Measurements from ENCODE around the gene PKIB. TPM values are rescaled to one million over a fixed set of nuclear protein-coding genes. Genes with fewer than 3 reads are reported as not detected.

Gene PKIB
- total and polyA plus RNA-seq, 4 donors = 2.5 to 5.1 (median 3.0) TPM

DNA sequence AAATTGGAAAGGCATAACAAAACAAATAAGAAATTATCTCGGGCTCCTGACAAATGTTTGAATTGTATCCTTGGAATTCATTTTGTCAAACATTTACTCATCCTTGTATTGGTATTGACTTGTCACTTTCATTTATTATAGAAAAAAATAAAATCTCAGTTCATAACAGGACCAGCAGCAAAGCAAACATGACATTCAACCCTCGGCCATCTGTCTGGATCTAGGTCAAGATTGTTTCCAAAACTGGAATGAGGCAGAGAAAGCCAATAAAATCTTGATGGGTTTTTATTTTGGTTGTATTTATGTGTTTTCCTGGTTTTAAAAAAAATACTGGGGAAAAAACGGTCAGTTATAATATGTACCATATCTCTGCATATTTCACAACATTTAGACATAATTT, 126.4 kb downstream of the PKIB start (continued):
- TF ChIP-seq GABPA (IDR thresholded peaks at IDR 0.05 in 1 of 2, conservative IDR thresholded peaks at IDR 0.05 in 1 of 2) (no peak), HNF4A (conservative IDR thresholded peaks at IDR 0.05) (no peak), RXRA (IDR thresholded peaks at IDR 0.05) (no peak), JUND (IDR thresholded peaks at IDR 0.05) (no peak), HNF4G (IDR thresholded peaks at IDR 0.05) (no peak), SP1 (IDR thresholded peaks at IDR 0.05) (no peak), FOXA2 (IDR thresholded peaks at IDR 0.05) (no peak), NR2F2 (IDR thresholded peaks at IDR 0.05) (no peak)
- TF ChIP-seq, protein P1, sequence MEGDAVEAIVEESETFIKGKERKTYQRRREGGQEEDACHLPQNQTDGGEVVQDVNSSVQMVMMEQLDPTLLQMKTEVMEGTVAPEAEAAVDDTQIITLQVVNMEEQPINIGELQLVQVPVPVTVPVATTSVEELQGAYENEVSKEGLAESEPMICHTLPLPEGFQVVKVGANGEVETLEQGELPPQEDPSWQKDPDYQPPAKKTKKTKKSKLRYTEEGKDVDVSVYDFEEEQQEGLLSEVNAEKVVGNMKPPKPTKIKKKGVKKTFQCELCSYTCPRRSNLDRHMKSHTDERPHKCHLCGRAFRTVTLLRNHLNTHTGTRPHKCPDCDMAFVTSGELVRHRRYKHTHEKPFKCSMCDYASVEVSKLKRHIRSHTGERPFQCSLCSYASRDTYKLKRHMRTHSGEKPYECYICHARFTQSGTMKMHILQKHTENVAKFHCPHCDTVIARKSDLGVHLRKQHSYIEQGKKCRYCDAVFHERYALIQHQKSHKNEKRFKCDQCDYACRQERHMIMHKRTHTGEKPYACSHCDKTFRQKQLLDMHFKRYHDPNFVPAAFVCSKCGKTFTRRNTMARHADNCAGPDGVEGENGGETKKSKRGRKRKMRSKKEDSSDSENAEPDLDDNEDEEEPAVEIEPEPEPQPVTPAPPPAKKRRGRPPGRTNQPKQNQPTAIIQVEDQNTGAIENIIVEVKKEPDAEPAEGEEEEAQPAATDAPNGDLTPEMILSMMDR (IDR thresholded peaks at IDR 0.05; ENCODE audit: low read depth, low read length, missing input control) = no peak
- TF ChIP-seq, protein P2, sequence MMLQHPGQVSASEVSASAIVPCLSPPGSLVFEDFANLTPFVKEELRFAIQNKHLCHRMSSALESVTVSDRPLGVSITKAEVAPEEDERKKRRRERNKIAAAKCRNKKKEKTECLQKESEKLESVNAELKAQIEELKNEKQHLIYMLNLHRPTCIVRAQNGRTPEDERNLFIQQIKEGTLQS (IDR thresholded peaks at IDR 0.05) = no peak

DNA sequence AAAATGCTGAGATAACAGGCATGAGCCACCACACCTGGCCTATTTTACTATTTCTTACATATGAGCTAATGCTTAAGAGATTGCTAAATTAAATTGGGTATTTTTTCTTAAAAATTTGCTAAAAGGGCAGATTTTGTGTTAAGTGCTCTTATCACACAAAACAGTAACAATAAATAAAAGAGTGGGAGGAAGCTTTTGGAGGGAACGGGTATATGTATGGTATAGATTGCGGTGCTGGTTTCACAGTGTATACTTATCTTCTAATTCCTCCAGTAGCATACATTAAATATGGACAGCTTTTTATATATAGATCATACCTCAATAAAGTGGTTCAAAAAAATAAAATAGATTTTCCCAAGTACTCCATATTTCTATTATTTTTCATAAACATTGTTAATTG, 129.9 kb downstream of the PKIB start:
- Histone ChIP-seq H3K9me3 (ENCODE audit: control insufficient read depth in 4 of 4, low read length in 3 of 4) (no peaks in the 10 kb centered on the region), H3K9ac (ENCODE audit: low read depth in 1 of 2, low read length in 2 of 2) (no peak overlapping the region), H3K36me3 (ENCODE audit: control insufficient read depth in 4 of 4, insufficient read depth in 3 of 4, low read depth in 1 of 4, low read length in 3 of 4) (no peaks in the 10 kb centered on the region), H3K4me1 (ENCODE audit: control insufficient read depth in 4 of 4, insufficient read depth in 4 of 4, low read length in 3 of 4) (no peaks in the 10 kb centered on the region), H3K27me3 (ENCODE audit: control insufficient read depth in 4 of 4, insufficient read depth in 4 of 4, low read length in 3 of 4) (no peaks in the 10 kb centered on the region), H3K4me3 (ENCODE audit: low read depth in 1 of 3, low read length in 3 of 3) (no peak overlapping the region), H3K27ac (ENCODE audit: low read depth in 1 of 2, low read length in 2 of 2) (no peak overlapping the region)
- no peak for DNase-seq (ENCODE audit: low spot score)
- TF ChIP-seq RAD21 (IDR thresholded peaks at IDR 0.05) (no peak), RXRA (IDR thresholded peaks at IDR 0.05) (no peak), EGR1 (IDR thresholded peaks at IDR 0.05; ENCODE audit: low read depth in 2 of 2) (no peak), FOXA1 (IDR thresholded peaks at IDR 0.05) (no peak)
- TF ChIP-seq, protein P3, sequence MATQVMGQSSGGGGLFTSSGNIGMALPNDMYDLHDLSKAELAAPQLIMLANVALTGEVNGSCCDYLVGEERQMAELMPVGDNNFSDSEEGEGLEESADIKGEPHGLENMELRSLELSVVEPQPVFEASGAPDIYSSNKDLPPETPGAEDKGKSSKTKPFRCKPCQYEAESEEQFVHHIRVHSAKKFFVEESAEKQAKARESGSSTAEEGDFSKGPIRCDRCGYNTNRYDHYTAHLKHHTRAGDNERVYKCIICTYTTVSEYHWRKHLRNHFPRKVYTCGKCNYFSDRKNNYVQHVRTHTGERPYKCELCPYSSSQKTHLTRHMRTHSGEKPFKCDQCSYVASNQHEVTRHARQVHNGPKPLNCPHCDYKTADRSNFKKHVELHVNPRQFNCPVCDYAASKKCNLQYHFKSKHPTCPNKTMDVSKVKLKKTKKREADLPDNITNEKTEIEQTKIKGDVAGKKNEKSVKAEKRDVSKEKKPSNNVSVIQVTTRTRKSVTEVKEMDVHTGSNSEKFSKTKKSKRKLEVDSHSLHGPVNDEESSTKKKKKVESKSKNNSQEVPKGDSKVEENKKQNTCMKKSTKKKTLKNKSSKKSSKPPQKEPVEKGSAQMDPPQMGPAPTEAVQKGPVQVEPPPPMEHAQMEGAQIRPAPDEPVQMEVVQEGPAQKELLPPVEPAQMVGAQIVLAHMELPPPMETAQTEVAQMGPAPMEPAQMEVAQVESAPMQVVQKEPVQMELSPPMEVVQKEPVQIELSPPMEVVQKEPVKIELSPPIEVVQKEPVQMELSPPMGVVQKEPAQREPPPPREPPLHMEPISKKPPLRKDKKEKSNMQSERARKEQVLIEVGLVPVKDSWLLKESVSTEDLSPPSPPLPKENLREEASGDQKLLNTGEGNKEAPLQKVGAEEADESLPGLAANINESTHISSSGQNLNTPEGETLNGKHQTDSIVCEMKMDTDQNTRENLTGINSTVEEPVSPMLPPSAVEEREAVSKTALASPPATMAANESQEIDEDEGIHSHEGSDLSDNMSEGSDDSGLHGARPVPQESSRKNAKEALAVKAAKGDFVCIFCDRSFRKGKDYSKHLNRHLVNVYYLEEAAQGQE (IDR thresholded peaks at IDR 0.05) = no peak
- 96% methylated on average over 2 of the region's 2 CpGs for WGBS

DNA sequence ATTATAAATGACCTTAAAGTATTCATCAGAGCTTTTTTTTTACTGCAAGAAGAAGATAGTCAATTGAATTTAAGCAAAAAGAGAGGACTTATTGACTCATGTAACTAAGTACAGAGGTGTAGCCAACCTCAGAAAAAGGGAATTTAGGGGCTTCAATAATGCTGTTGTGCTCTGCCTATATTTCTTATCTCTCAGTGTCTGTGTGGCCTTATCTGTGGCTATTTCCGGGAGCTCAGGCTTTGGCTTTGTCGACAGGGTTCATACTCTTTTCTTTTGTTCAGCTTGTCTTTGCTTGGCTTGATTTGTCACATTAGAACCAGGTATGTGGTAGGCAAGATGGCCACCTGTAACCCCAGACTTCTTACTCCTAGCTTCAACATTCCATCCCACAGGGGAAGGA, 130.7 kb downstream of the PKIB start:
- H3K27ac ChIP-seq (ENCODE audit: low read depth in 1 of 2, low read length in 2 of 2) = no peak overlapping the region
- H3K4me3 ChIP-seq (ENCODE audit: low read depth in 1 of 3, low read length in 3 of 3) = no peak overlapping the region
- 73% methylated on average over 2 of the region's 2 CpGs for WGBS
- no peaks in the 10 kb centered on the region for H3K4me1 ChIP-seq (ENCODE audit: control insufficient read depth in 4 of 4, insufficient read depth in 4 of 4, low read length in 3 of 4)
- no peaks in the 10 kb centered on the region for H3K27me3 ChIP-seq (ENCODE audit: control insufficient read depth in 4 of 4, insufficient read depth in 4 of 4, low read length in 3 of 4)
- no peak for TF ChIP-seq RAD21 (IDR thresholded peaks at IDR 0.05)
- TF ChIP-seq, protein P4, sequence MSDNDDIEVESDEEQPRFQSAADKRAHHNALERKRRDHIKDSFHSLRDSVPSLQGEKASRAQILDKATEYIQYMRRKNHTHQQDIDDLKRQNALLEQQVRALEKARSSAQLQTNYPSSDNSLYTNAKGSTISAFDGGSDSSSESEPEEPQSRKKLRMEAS (IDR thresholded peaks at IDR 0.05) = no peak
- TF ChIP-seq, protein P1 (IDR thresholded peaks at IDR 0.05; ENCODE audit: low read depth, low read length, missing input control) = no peak
- no peak for TF ChIP-seq TAF1 (conservative IDR thresholded peaks at IDR 0.05)
- no peak for TF ChIP-seq NR2F2 (IDR thresholded peaks at IDR 0.05)
- no peak for TF ChIP-seq SP1 (IDR thresholded peaks at IDR 0.05)
- H3K9ac ChIP-seq (ENCODE audit: low read depth in 1 of 2, low read length in 2 of 2) = no peak overlapping the region
- H3K9me3 ChIP-seq (ENCODE audit: control insufficient read depth in 4 of 4, low read length in 3 of 4) = no peaks in the 10 kb centered on the region
- no peak for DNase-seq (ENCODE audit: low spot score)
- H3K36me3 ChIP-seq (ENCODE audit: control insufficient read depth in 4 of 4, insufficient read depth in 3 of 4, low read depth in 1 of 4, low read length in 3 of 4) = no peaks in the 10 kb centered on the region
